HG02588 (cell line): ENCODE measurements around the gene CES4A.
"Not testable (repeated sequence)": the region's sequence is repeated elsewhere in the genome, so short reads cannot be mapped to it uniquely, and the experiment has no call there.

Source experiments
- ATAC-seq: cut with Tn5 transposase; IDR thresholded peaks from one replicate; pipeline ENCODE4 v1.9.1; 2021; ENCODE audit warnings: mild to moderate bottlenecking, moderate library complexity; ENCODE audit not compliant: unreplicated experiment

CES4A gene

GRCh38 chr16:66955363-66956153 lies 32.8 kb upstream of the CES4A start:
- not testable (repeated sequence) for ATAC-seq

- ATAC-seq = not testable (repeated sequence)
Measured at GRCh38 chr16:66956154-66956457, 32.3 kb upstream of the CES4A start.

GRCh38 chr16:66958857-66959703 lies 29.3 kb upstream of the CES4A start:
- ATAC-seq = no peak

- ATAC-seq = no peak
Measured at GRCh38 chr16:66959704-66960161, 28.7 kb upstream of the CES4A start.

- no peak for ATAC-seq
Measured at GRCh38 chr16:66960270-66960669, 28.1 kb upstream of the CES4A start.

GRCh38 chr16:66961065-66961744 lies 27.2 kb upstream of the CES4A start, which contains the start of gene CES3:
CES3 (plus strand) TSS chr16:66961266; CDS start chr16:66961308, 42 bp downstream.
- no peak for ATAC-seq

GRCh38 chr16:66961914-66962313 lies 26.5 kb upstream of the CES4A start:
- ATAC-seq = no peak

- no peak for ATAC-seq
Measured at GRCh38 chr16:66964049-66964448, 24.3 kb upstream of the CES4A start.

- no peak for ATAC-seq
Measured at GRCh38 chr16:66968847-66969246, 19.5 kb upstream of the CES4A start.

GRCh38 chr16:66970775-66971720 lies 17.3 kb upstream of the CES4A start:
- no peak for ATAC-seq

GRCh38 chr16:66972983-66973382 lies 15.4 kb upstream of the CES4A start:
- no peak for ATAC-seq

GRCh38 chr16:66973716-66974115 lies 14.7 kb upstream of the CES4A start:
- no peak for ATAC-seq

GRCh38 chr16:66974156-66974931 lies 14.0 kb upstream of the CES4A start:
- ATAC-seq = not testable (repeated sequence)

- ATAC-seq = not testable (repeated sequence)
Measured at GRCh38 chr16:66974932-66975246, 13.5 kb upstream of the CES4A start.

- ATAC-seq = no peak
Measured at GRCh38 chr16:66975302-66975893, 13.0 kb upstream of the CES4A start.

- no peak for ATAC-seq
Measured at GRCh38 chr16:66976746-66977145, 11.6 kb upstream of the CES4A start.

GRCh38 chr16:66977341-66978113 lies 10.9 kb upstream of the CES4A start:
- ATAC-seq = peak; percentile 79

GRCh38 chr16:66979011-66979717 lies 9.2 kb upstream of the CES4A start:
- ATAC-seq = no peak
